Adrenal gland (tissue), 5 donors: ENCODE measurements around the gene PALS2.

Experiments
- POLR2A ChIP-seq, 2 donors: fragments of 450-650 bp; IDR thresholded peaks; one replicate each; pipeline ENCODE4 v1.6.1; 2017; ENCODE audit warnings: antibody characterized with exemption in 2 of 2, mild to moderate bottlenecking in 2 of 2, moderate library complexity in 1 of 2
- TF ChIP-seq, protein P1 (sequence below), 6 experiments: fragments of 450-650 bp in 4 of 6; fragments of 200-600 bp in 2 of 6; sonication (generic) in 1 of 6; IDR thresholded peaks; 1 replicate in 5 of 6; 2 replicates in 1 of 6; pipeline versions ENCODE4 v1.5.1 to v1.8.0; 2016 to 2021; ENCODE audit warnings: antibody characterized with exemption in 6 of 6, mild to moderate bottlenecking in 2 of 6, moderate library complexity in 1 of 6
- donor health status: DM: no; HTN: no; CAD: no.

GRCh38 chr7:24536682-24537081 lies 36.6 kb upstream of the PALS2 start:
- TF ChIP-seq, protein P1, sequence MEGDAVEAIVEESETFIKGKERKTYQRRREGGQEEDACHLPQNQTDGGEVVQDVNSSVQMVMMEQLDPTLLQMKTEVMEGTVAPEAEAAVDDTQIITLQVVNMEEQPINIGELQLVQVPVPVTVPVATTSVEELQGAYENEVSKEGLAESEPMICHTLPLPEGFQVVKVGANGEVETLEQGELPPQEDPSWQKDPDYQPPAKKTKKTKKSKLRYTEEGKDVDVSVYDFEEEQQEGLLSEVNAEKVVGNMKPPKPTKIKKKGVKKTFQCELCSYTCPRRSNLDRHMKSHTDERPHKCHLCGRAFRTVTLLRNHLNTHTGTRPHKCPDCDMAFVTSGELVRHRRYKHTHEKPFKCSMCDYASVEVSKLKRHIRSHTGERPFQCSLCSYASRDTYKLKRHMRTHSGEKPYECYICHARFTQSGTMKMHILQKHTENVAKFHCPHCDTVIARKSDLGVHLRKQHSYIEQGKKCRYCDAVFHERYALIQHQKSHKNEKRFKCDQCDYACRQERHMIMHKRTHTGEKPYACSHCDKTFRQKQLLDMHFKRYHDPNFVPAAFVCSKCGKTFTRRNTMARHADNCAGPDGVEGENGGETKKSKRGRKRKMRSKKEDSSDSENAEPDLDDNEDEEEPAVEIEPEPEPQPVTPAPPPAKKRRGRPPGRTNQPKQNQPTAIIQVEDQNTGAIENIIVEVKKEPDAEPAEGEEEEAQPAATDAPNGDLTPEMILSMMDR (IDR thresholded peaks at IDR 0.05): no peak
- TF ChIP-seq POLR2A (IDR thresholded peaks at IDR 0.05): no peak
